GM12801 (cell line): ENCODE measurements around the gene PCIF1.

ENCODE experiments used
- CTCF ChIP-seq: IDR thresholded peaks from one replicate; pipeline ENCODE4 v1.5.1; 2011; ENCODE audit warnings: control low read depth; ENCODE audit not compliant: insufficient read length; ENCODE audit errors: extremely low read depth

Gene PCIF1

GRCh38 chr20:45892049-45892825 lies 42.2 kb upstream of the PCIF1 start:
- no peak for TF ChIP-seq CTCF

- TF ChIP-seq CTCF = no peak
Measured at GRCh38 chr20:45892828-45893500, 41.5 kb upstream of the PCIF1 start.

GRCh38 chr20:45893831-45894230 lies 40.7 kb upstream of the PCIF1 start:
- TF ChIP-seq CTCF = no peak

- TF ChIP-seq CTCF = no peak
Measured at GRCh38 chr20:45894797-45895196, 39.7 kb upstream of the PCIF1 start.

GRCh38 chr20:45896641-45897161 lies 37.8 kb upstream of the PCIF1 start:
- no peak for TF ChIP-seq CTCF

GRCh38 chr20:45897289-45897688 lies 37.2 kb upstream of the PCIF1 start:
- TF ChIP-seq CTCF = no peak

- no peak for TF ChIP-seq CTCF
Measured at GRCh38 chr20:45897692-45898091, 36.8 kb upstream of the PCIF1 start.
